ENCODE data around the gene CYSTM1. TPM values are rescaled to one million over a fixed set of nuclear protein-coding genes. Genes with fewer than 3 reads are reported as not detected.

CYSTM1 gene
- total RNA-seq = 11.4 TPM

- peak; percentile 98 for ATAC-seq
These were observed at the start of gene CYSTM1 for GRCh38 chr5:140174465-140175366. CYSTM1 (plus strand) TSS chr5:140175188; CDS start chr5:140194466, 19,278 bp downstream.

GRCh38 chr5:140125637-140126036, 49.4 kb upstream of the CYSTM1 start, which contains the start of gene IGIP:
IGIP (plus strand) TSS chr5:140125937; CDS start chr5:140128477, 2,540 bp downstream.
- ATAC-seq = no peak

DNA sequence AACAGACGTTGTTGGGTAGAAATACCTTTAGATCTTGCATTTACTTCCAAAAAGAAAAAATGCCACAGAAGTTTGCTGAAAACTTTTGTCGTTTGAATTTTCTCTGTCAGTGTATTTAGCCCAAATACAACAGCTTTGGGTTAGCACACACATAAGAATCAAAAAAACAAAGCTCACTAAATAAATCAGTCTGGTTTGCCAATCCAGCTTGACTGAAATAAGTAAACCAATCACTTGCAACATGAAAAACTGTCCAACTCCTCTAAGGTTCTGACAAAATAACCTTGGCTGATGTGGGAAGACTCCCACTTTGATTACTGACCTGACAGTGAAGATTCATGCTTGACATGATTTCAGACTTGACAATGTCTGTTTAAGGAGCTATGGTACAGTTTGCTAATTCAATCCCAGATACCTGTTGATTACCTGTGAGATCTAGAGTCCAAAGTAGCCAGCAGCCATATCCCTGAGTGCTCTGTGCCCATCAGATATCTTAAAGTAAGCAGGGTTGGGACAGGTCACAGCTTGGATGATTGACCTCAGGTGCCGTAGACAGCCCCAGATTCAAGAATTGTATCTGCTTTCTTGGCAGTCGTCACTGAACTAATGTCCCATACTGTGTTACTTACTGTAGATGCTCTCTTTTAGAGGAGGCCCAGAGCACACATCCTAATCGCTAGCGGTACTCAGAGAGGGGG, 48.5 kb upstream of the CYSTM1 start:
- ATAC-seq = no peak

DNA sequence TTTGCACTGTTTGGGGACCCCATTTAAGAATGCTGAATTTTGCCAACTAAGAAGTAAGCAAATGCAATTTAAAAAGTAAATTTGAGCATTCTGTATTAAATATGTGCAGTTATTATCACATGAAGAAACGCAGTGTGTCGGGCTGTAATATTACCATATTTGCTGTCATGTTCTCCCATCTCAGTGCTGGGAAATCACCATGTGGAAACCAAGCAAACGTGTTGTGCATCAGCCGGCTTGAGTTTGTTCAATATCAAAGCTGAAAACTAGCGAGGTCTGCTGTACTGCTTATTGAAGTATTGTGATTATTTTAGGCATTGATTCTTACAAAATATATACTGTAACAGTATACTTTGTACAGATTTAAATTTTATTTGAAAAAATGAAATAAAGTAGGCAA, 46.6 kb upstream of the CYSTM1 start:
- ATAC-seq = no peak

DNA sequence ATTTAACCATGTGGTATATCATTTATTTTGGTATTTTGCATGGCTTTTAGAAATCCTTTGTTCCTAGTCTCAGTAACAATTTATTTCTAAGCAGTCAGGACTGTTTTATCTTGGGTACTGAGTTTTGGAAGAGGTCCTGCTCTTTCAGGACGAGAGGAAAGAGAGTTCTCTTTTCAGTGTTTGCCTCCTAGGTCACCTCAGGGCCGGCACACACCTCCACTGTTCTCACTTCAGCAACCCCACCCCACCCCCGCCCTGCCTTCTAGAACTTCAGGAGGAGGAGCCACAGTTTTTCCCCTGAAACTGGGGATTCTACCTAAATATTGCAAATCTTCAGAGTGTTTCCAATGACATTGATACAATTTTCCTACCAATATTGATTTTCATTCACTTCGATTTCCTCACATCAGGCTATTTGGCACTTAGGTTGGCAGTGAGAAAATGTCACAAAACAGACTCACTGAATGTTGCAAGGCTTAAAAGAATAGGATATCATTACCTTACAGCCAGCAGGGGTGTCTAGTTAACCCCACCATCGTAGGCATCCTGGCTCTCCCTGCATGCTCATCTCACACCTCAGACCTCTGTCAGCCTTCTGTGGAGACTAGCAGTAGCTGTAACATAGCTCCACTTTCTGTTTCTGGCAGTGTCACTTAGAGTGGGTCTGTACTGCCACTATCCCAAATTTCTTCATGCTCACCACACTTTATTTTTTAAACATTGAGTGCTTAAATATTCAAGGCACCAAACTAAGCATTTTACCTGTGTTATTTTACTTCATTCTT, 43.8 kb upstream of the CYSTM1 start:
- no peak for ATAC-seq

- ATAC-seq = peak; percentile 93
These were observed 43.0 kb upstream of the CYSTM1 start for GRCh38 chr5:140131967-140132409.

- no peak for ATAC-seq
These were observed 41.3 kb upstream of the CYSTM1 start for GRCh38 chr5:140133514-140134167.

GRCh38 chr5:140134277-140134935, 40.6 kb upstream of the CYSTM1 start:
- no peak for ATAC-seq

DNA sequence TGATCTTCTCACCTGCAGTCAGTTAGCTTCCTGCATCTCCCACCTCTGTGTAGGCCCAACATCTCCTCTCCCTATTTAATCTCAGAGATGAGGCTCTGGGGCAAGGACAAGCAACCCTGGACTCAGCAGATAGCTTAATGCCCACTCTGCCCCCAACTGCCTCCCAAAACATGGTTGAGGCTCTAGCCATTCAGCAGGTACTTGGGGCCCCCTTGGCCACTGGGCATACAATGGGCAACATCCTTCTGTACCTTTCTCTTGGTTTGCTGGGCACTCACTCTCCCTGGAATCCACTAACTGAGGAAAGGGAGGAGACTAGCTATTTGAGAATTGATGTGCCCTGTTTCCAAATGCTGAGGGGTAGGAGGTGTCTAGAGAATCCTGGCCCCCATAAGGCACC, 39.9 kb upstream of the CYSTM1 start:
- ATAC-seq = no peak

DNA sequence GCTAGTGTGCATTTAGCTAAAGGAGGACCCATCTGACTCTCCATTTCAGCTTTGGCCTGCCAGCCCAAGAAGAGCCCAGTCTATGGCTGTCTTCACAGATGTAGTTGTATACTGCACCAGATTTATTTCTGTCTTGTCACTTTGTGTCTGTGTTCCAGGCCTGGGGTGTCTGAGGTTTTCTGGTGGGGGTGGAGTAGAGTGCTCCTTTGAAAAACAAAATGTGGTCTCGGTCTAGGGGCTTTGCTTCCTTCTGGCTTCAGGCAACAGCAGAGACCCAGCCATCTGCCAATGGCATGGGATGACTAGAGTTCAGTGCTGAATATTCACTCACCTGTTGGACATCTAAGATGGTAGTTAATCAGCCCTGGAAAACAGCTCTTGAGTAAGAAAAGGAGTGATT, 38.4 kb upstream of the CYSTM1 start:
- ATAC-seq = no peak

DNA sequence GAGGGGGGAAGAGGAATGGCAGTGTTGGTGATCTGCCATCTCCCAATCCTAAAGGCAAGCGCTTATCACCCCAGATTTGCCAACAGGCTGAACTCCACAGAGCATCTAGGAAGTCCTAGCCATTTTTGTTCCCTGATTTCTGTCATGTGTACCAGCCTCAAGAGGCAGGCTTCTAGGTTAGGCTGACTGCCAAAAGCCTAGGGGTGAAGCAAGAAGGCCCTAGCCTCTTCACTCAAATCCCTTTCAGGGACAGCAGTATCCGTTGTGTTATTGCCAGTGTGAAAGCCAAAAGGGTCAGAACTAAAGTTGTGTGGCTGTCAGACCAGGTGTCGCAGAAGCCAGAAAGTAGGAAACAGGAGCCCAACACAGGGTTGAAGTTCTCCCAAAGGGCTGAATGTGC, 34.6 kb upstream of the CYSTM1 start:
- no peak for ATAC-seq

DNA sequence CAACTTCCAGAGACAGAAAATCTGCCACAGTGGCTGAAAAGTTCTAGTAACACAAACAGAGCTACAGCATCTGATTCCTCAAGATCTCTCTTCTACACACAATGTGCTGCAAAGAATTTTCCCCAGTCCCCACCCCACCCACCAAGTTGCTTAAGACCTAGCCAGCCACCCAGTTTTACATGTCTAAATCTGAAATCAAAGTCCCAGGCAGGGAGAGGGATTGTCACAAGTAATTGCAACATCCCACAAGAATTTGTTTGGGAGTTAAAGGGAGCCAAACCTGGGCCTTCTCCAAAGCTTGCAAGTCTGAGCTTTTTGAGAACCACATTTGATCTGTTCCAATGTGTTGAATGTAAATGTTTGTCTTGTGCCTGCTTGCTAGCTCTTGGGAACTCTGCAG, 33.7 kb upstream of the CYSTM1 start:
- ATAC-seq = peak; percentile 41

GRCh38 chr5:140142246-140142645, 32.7 kb upstream of the CYSTM1 start:
- ATAC-seq = no peak

DNA sequence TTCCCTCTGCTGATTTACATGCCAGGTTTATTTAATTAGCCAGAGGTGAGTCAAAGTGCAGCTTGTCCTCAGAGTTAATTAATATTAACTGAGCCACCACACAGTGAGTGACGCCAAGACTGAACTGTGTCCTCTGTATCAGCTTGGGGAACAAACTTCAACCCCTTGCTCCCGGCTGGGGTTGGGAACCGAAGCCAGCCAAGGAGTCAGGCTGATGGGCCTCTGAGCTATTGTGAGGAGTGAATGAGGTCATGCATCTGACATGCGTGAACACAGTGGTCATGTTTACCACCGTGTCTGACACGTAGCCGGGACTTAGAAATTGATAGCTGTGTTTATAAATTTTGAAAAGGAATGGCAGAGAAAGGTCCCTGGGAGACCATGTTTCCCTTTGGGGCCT, 32.1 kb upstream of the CYSTM1 start:
- ATAC-seq = no peak

- no peak for ATAC-seq
These were observed 31.3 kb upstream of the CYSTM1 start for GRCh38 chr5:140143521-140144258.

DNA sequence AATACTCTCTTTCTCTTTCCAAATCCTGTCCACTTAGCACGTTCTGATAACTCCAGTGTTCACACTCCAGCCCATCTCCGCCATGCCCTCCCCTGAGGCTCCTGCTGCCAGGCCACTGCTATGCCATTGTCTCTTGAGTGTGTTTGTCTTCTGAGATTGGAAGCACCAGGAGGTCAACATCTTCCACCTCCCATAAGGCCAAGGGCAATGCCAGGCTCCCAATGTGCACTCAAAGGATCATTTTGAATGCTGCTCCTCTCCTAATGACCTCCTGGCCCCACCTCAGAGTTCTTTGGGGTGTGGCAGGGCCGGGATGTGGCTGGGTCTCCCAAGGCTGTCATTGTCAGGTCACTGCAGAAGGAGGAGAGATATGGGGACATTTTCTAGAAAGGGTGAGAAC, 29.7 kb upstream of the CYSTM1 start:
- no peak for ATAC-seq

- ATAC-seq = peak; percentile 80
These were observed 29.0 kb upstream of the CYSTM1 start for GRCh38 chr5:140145818-140146522.

- ATAC-seq = no peak
These were observed 28.5 kb upstream of the CYSTM1 start for GRCh38 chr5:140146523-140146842.

DNA sequence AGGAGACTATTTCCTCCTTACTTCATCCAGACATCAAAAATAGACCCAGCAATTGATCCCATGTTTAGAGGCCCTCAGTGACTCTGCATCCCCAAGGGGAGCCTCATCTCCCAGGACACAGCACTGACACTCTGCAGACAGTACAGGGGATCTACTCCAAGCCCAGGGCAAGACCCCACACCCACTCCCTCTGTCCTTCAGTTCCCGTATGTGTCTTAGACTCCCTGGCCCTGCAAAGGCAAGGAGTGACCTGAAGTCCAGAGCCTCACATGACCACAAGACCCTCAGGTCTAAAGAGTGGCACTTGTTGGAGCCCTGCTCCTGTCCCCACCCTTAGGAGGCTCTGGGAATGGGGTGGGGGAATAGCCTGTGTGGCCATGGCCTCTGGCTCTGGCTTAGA, 27.5 kb upstream of the CYSTM1 start:
- no peak for ATAC-seq

DNA sequence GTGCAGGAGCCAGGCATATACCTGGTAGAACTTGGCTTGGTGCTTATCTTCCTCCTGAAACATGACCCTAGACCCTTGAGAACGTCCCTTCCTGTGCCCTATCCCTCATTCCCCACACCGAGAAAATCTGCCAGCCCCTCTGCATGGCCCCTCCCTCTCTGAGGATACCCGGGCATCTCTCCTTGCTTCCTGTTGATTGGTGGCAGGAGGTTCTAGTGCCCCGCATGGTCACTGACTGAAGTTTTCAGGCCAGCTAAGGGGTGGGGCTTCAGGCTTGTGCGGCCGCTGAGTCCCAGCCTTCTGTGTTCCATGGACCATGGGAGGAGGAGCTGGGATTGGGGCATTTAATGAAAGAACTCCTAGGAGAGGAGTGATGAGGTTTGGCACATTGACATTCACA, 26.5 kb upstream of the CYSTM1 start:
- no peak for ATAC-seq

- no peak for ATAC-seq
These were observed 24.8 kb upstream of the CYSTM1 start for GRCh38 chr5:140150201-140150600.

All from esophagus mucosa (tissue), 1 donor.